Muscle layer of duodenum (tissue), 2 donors: ENCODE data around the gene VPS13D.
A peak's percentile ranks its signal among the peaks of the same experiment; 100 is the strongest.
"Not testable (repeated sequence)": the region's sequence is repeated elsewhere in the genome, so short reads cannot be mapped to it uniquely, and the experiment has no call there.

Experiments used
- H3K27ac ChIP-seq: one replicate; pipeline ENCODE4 v1.7.0; 2013; ENCODE audit warnings: mild to moderate bottlenecking, low read length
- H3K27me3 ChIP-seq: one replicate; pipeline ENCODE4 v1.7.0; 2013; ENCODE audit warnings: low read depth, mild to moderate bottlenecking, control low read depth, low read length
- H3K36me3 ChIP-seq, 2 donors: one replicate each; pipeline ENCODE4 v1.7.0; 2013; ENCODE audit warnings: low read length in 2 of 2, control low read depth in 1 of 2, mild to moderate bottlenecking in 1 of 2; ENCODE audit not compliant: insufficient read depth in 2 of 2, control insufficient read depth in 1 of 2
- H3K4me1 ChIP-seq, 2 donors: one replicate each; pipeline ENCODE4 v1.7.0; 2013; ENCODE audit warnings: low read length in 2 of 2, mild to moderate bottlenecking in 2 of 2, control low read depth in 1 of 2, moderate library complexity in 1 of 2; ENCODE audit not compliant: insufficient read depth in 2 of 2, control insufficient read depth in 1 of 2
- H3K4me3 ChIP-seq, 2 donors: one replicate each; pipeline ENCODE4 v1.7.0; 2013; ENCODE audit warnings: low read length in 2 of 2, low read depth in 1 of 2, mild to moderate bottlenecking in 1 of 2
- H3K9me3 ChIP-seq, 2 donors: one replicate each; pipeline ENCODE4 v1.7.0; 2013; ENCODE audit warnings: low read length in 2 of 2, control low read depth in 1 of 2, mild to moderate bottlenecking in 1 of 2; ENCODE audit not compliant: control insufficient read depth in 1 of 2
- donor health status: healthy.

Gene VPS13D

GRCh38 chr1:12208764-12209494, 20.9 kb upstream of the VPS13D start:
- Histone ChIP-seq H3K27ac (no peak overlapping the region), H3K9me3 (no peaks in the 10 kb centered on the region), H3K4me3 (no peak overlapping the region), H3K27me3 (no peaks in the 10 kb centered on the region), H3K4me1 (peaks cover 0 to 8% of the 10 kb centered on the region in 2 donors), H3K36me3 (peaks cover 0 to 10% of the 10 kb centered on the region in 2 donors)

DNA sequence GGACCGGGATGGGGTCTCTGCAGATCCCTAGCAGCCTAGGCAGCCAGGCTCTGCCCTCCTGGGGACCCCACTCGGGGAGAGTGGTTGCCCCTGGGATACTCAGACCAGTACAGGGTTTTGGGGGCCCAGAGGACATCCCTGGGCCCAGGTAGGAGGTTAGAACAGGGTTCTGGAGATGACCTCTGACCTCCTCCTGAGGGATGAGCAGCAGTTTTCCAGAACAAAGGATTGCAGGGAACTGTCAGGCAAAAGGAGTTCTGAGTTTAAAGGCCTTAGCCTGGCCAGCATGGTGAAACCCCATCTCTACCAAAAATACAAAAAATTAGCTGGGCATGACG, 20.4 kb upstream of the VPS13D start:
- peaks cover 0 to 10% of the 10 kb centered on the region in 2 donors for H3K36me3 ChIP-seq
- no peak overlapping the region for H3K27ac ChIP-seq
- peaks cover 0 to 8% of the 10 kb centered on the region in 2 donors for H3K4me1 ChIP-seq
- H3K27me3 ChIP-seq = no peaks in the 10 kb centered on the region
- no peaks in the 10 kb centered on the region for H3K9me3 ChIP-seq
- H3K4me3 ChIP-seq = no peak overlapping the region

DNA sequence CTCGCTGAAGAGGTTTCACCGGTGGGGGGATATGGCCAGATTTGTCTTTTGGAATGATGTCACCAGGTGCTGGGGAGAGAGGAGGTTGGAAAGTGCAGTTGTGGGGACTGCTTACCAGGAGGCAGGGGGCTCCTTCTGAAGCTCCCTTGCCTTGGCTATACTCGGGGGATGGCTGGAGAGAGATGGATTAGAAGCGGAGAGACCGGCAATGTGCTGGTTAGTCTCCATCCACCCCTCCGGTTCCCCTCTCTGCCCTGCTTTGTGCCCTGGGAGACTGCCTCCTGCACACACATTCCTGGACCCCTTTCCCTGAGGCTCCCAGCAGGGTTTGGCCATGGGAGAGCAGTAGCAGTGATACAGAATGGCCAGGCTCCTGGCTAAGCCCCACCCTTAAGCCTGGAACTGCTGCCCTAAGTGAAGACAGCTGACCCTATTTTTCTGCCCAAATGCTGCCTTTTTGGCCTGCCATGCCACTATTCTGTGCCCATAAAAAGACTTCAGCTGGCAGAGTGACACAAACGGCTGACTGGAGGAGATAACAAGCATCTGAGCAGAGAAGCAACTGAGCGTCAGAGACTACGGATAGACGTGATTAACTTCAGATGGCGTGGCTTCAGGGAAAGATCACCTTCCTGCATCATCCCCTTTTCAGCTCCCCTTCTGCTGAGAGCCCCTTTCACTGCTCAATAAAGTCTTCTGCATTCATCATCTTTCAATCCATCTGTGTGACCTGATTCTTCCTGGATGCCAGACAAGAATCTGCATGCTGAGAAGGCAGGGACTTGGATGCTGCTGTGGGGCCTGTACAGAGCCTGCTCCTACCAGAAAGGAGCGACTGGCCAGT, 14.5 kb upstream of the VPS13D start:
- H3K27ac ChIP-seq = no peak overlapping the region
- H3K9me3 ChIP-seq = no peaks in the 10 kb centered on the region
- no peak overlapping the region for H3K4me3 ChIP-seq
- H3K4me1 ChIP-seq = no peaks in the 10 kb centered on the region
- H3K36me3 ChIP-seq = no peaks in the 10 kb centered on the region
- H3K27me3 ChIP-seq = no peaks in the 10 kb centered on the region

GRCh38 chr1:12219800-12220199, 10.0 kb upstream of the VPS13D start:
- Histone ChIP-seq H3K9me3 (no peaks in the 10 kb centered on the region), H3K4me3 (no peak overlapping the region), H3K27me3 (no peaks in the 10 kb centered on the region), H3K27ac (no peak overlapping the region), H3K36me3 (no peaks in the 10 kb centered on the region), H3K4me1 (no peaks in the 10 kb centered on the region)

DNA sequence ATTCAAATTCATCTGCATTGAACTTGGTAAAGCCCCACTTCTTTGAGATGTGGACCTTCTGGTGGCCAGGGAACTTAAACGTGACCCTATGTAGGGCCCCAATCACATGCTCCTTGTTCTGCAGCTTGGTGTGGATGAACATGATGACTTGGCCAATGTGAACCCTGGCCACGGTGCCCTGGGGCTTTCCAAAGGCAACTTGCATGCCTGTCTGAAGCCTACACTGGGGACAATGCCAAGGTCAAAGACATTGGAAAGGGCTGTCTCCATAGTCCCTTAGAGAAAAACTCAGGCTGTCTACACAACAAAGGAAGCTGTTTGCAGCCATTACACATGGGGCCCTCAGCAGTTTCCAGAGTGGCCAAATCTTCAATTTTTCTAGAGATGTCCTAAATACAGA, 8.9 kb upstream of the VPS13D start:
- no peaks in the 10 kb centered on the region for H3K27me3 ChIP-seq
- no peaks in the 10 kb centered on the region for H3K36me3 ChIP-seq
- no peaks in the 10 kb centered on the region for H3K4me1 ChIP-seq
- no peak overlapping the region for H3K4me3 ChIP-seq
- H3K9me3 ChIP-seq = no peaks in the 10 kb centered on the region
- H3K27ac ChIP-seq = no peak overlapping the region

- not testable (repeated sequence) for H3K4me3 ChIP-seq, H3K36me3 ChIP-seq, H3K4me1 ChIP-seq, H3K9me3 ChIP-seq, H3K27me3 ChIP-seq, H3K27ac ChIP-seq
Measured at GRCh38 chr1:12222700-12223099, 7.1 kb upstream of the VPS13D start.

- H3K9me3 ChIP-seq, H3K36me3 ChIP-seq, H3K4me3 ChIP-seq, H3K4me1 ChIP-seq, H3K27me3 ChIP-seq, H3K27ac ChIP-seq: not testable (repeated sequence)
Measured at GRCh38 chr1:12224092-12224491, 5.7 kb upstream of the VPS13D start.

GRCh38 chr1:12228979-12229378, 851 bp upstream of the VPS13D start:
- H3K27me3 ChIP-seq = no peaks in the 10 kb centered on the region
- no peak overlapping the region for H3K4me3 ChIP-seq
- no peak overlapping the region for H3K27ac ChIP-seq
- H3K9me3 ChIP-seq = no peaks in the 10 kb centered on the region
- H3K4me1 ChIP-seq = peaks cover 0 to 14% of the 10 kb centered on the region in 2 donors
- no peaks in the 10 kb centered on the region for H3K36me3 ChIP-seq

DNA sequence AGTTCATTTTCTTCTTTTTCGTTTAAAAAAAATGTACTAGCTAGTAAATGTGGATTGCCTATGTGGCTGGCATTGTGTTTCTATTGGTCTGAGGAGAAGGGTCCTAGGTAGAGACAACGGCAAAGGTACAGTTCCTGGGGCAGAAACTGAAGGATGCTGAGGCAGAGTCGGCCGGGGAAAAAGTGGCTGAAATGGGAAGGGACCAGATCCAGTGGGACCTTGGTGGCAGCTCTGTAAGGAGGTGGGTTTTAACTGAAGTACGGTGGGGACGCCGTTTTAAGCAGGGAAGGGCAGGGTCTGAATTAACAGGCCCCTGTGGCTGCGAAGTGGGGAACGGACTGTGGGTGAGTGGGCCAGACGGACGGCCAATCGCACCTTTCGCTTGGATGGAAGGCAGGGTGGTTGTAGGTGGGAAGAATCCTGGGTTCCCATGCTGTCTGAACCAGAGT, 420 bp upstream of the VPS13D start:
- no peaks in the 10 kb centered on the region for H3K27me3 ChIP-seq
- peaks cover 0 to 14% of the 10 kb centered on the region in 2 donors for H3K4me1 ChIP-seq
- no peaks in the 10 kb centered on the region for H3K9me3 ChIP-seq
- H3K4me3 ChIP-seq = peak overlapping the region in 1 of 2 donors; percentile 98
- H3K27ac ChIP-seq = no peak overlapping the region
- H3K36me3 ChIP-seq = no peaks in the 10 kb centered on the region

GRCh38 chr1:12230549-12231275, 882 bp downstream of the VPS13D start:
- H3K9me3 ChIP-seq = no peaks in the 10 kb centered on the region
- H3K27ac ChIP-seq = peak overlapping the region; percentile 67
- H3K27me3 ChIP-seq = no peaks in the 10 kb centered on the region

GRCh38 chr1:12231276-12231595, 1.4 kb downstream of the VPS13D start:
- H3K9me3 ChIP-seq = no peaks in the 10 kb centered on the region
- peak overlapping the region; percentile 67 for H3K27ac ChIP-seq
- no peaks in the 10 kb centered on the region for H3K27me3 ChIP-seq
- peaks cover 12 to 14% of the 10 kb centered on the region in 2 donors for H3K36me3 ChIP-seq
- H3K4me3 ChIP-seq = peak overlapping the region; percentile 85 to 98
- peaks cover 0 to 14% of the 10 kb centered on the region in 2 donors for H3K4me1 ChIP-seq

More at GRCh38 chr1:12230549-12231275, 882 bp downstream of the VPS13D start:
- H3K36me3 ChIP-seq = peaks cover 8 to 10% of the 10 kb centered on the region in 2 donors
- peak overlapping the region; percentile 85 to 98 for H3K4me3 ChIP-seq
- H3K4me1 ChIP-seq = peaks cover 0 to 14% of the 10 kb centered on the region in 2 donors
